ENCODE measurements around the gene ZDHHC19.

The ZDHHC19 gene

GRCh38 chr3:196210673-196211556 lies at the start of gene ZDHHC19:
Gene ZDHHC19 (minus strand): TSS chr3:196211400. CDS start chr3:196211315, 85 bp downstream.
- Histone ChIP-seq H3K4me1 (ENCODE audit: control insufficient read depth, insufficient read depth, low read length) (no peaks in the 10 kb centered on the region), H3K36me3 (ENCODE audit: control insufficient read depth in 2 of 2, insufficient read depth in 1 of 2, low read length in 2 of 2) (no peaks in the 10 kb centered on the region), H3K27ac (ENCODE audit: extremely low read depth, low read depth, low read length) (no peak within 1 kb of the TSS), H3K9me3 (ENCODE audit: control insufficient read depth, insufficient read depth, low read depth, low read length) (no peaks in the 10 kb centered on the region), H3K4me3 (ENCODE audit: low read depth, low read length) (no peak within 1 kb of the TSS)
- CTCF ChIA-PET = no interaction called here
- no peak for TF ChIP-seq ZNF214 (tag by site-specific recombination; IDR thresholded peaks at IDR 0.05; ENCODE audit: borderline replicate concordance)
- TF ChIP-seq ZNF341 (tag by site-specific recombination; IDR thresholded peaks at IDR 0.05; ENCODE audit: low read depth) = peak; percentile 82
- POLR2A ChIA-PET = no interaction called here

DNA sequence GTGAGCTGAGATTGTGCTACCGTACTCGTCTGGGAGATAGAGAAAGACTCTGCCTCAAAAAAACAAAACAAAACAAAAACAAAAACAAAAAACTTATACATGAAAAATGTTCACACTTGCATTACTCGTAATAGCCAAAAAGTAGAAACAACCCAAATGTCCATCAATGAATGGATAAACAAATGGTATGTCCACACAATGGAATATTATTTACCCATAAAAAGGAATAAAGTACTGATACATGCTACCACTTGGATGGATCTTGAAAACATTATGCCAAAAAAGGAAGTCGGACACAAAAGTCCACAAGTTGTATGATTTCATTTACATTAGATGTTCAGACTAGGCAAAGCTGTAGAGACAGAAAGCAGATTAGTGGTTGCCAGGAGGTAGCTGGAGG lies 49.6 kb upstream of the ZDHHC19 start:
- no peaks in the 10 kb centered on the region for H3K4me1 ChIP-seq (ENCODE audit: control insufficient read depth, insufficient read depth, low read length)
- ChIA-PET CTCF (no interaction called here), POLR2A (no interaction called here)
- TF ChIP-seq PBX3 (CRISPR knock-in tag; IDR thresholded peaks at IDR 0.05) = no peak
- TF ChIP-seq ZSCAN16 (tag by site-specific recombination; IDR thresholded peaks at IDR 0.05) = no peak
- TF ChIP-seq ZNF214 (tag by site-specific recombination; IDR thresholded peaks at IDR 0.05; ENCODE audit: borderline replicate concordance) = no peak
- TF ChIP-seq ZNF544 (tag by site-specific recombination; IDR thresholded peaks at IDR 0.05) = no peak
- TF ChIP-seq ZNF146 (tag by site-specific recombination; IDR thresholded peaks at IDR 0.05) = peak; percentile 94
- TF ChIP-seq ZBTB8A (tag by site-specific recombination; IDR thresholded peaks at IDR 0.05) = no peak
- no peak overlapping the region for H3K27ac ChIP-seq (ENCODE audit: extremely low read depth, low read depth, low read length)
- H3K36me3 ChIP-seq (ENCODE audit: control insufficient read depth in 2 of 2, insufficient read depth in 1 of 2, low read length in 2 of 2) = peaks cover 8 to 32% of the 10 kb centered on the region in 2 experiments; a peak in 2 of 3 replicates
- H3K4me3 ChIP-seq (ENCODE audit: low read depth, low read length) = no peak overlapping the region
- no peaks in the 10 kb centered on the region for H3K9me3 ChIP-seq (ENCODE audit: control insufficient read depth, insufficient read depth, low read depth, low read length)

- peaks cover 5 to 41% of the 10 kb centered on the region in 2 experiments; a peak in 2 of 3 replicates for H3K36me3 ChIP-seq (ENCODE audit: control insufficient read depth in 2 of 2, insufficient read depth in 1 of 2, low read length in 2 of 2)
- H3K4me3 ChIP-seq (ENCODE audit: low read depth, low read length) = no peak overlapping the region
- no peaks in the 10 kb centered on the region for H3K4me1 ChIP-seq (ENCODE audit: control insufficient read depth, insufficient read depth, low read length)
- ChIA-PET POLR2A (no interaction called here), CTCF (interaction anchor here (0.6 to 3.0 kb wide), 3 partner anchors 9 to 685 kb away, joined by 3 to 18 read pairs (median 4); no protein-coding TSS in a partner anchor)
- no peaks in the 10 kb centered on the region for H3K9me3 ChIP-seq (ENCODE audit: control insufficient read depth, insufficient read depth, low read depth, low read length)
- H3K27ac ChIP-seq (ENCODE audit: extremely low read depth, low read depth, low read length) = no peak overlapping the region
- no peak for TF ChIP-seq ZNF660 (tag by site-specific recombination; IDR thresholded peaks at IDR 0.05)
- no peak for TF ChIP-seq YY1 (tag by site-specific recombination; IDR thresholded peaks at IDR 0.05)
- TF ChIP-seq ZNF391 (tag by site-specific recombination; IDR thresholded peaks at IDR 0.05; ENCODE audit: borderline replicate concordance, low read depth) = no peak
- TF ChIP-seq IKZF3 (tag by site-specific recombination; IDR thresholded peaks at IDR 0.05) = no peak
- no peak for TF ChIP-seq ZNF10 (tag by site-specific recombination; IDR thresholded peaks at IDR 0.05)
- no peak for TF ChIP-seq ZNF654 (tag by site-specific recombination; IDR thresholded peaks at IDR 0.05; ENCODE audit: low read depth)
- TF ChIP-seq, protein P1, sequence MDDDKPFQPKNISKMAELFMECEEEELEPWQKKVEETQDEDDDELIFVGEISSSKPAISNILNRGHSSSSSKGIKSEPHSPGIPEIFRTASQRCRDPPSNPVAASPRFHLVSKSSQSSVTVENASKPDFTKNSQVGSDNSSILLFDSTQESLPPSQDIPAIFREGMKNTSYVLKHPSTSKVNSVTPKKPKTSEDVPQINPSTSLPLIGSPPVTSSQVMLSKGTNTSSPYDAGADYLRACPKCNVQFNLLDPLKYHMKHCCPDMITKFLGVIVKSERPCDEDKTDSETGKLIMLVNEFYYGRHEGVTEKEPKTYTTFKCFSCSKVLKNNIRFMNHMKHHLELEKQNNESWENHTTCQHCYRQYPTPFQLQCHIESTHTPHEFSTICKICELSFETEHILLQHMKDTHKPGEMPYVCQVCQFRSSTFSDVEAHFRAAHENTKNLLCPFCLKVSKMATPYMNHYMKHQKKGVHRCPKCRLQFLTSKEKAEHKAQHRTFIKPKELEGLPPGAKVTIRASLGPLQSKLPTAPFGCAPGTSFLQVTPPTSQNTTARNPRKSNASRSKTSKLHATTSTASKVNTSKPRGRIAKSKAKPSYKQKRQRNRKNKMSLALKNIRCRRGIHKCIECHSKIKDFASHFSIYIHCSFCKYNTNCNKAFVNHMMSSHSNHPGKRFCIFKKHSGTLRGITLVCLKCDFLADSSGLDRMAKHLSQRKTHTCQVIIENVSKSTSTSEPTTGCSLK (tag by site-specific recombination; IDR thresholded peaks at IDR 0.05) = no peak
- no peak for TF ChIP-seq ZNF664 (tag by site-specific recombination; IDR thresholded peaks at IDR 0.05)
- TF ChIP-seq, protein P2, sequence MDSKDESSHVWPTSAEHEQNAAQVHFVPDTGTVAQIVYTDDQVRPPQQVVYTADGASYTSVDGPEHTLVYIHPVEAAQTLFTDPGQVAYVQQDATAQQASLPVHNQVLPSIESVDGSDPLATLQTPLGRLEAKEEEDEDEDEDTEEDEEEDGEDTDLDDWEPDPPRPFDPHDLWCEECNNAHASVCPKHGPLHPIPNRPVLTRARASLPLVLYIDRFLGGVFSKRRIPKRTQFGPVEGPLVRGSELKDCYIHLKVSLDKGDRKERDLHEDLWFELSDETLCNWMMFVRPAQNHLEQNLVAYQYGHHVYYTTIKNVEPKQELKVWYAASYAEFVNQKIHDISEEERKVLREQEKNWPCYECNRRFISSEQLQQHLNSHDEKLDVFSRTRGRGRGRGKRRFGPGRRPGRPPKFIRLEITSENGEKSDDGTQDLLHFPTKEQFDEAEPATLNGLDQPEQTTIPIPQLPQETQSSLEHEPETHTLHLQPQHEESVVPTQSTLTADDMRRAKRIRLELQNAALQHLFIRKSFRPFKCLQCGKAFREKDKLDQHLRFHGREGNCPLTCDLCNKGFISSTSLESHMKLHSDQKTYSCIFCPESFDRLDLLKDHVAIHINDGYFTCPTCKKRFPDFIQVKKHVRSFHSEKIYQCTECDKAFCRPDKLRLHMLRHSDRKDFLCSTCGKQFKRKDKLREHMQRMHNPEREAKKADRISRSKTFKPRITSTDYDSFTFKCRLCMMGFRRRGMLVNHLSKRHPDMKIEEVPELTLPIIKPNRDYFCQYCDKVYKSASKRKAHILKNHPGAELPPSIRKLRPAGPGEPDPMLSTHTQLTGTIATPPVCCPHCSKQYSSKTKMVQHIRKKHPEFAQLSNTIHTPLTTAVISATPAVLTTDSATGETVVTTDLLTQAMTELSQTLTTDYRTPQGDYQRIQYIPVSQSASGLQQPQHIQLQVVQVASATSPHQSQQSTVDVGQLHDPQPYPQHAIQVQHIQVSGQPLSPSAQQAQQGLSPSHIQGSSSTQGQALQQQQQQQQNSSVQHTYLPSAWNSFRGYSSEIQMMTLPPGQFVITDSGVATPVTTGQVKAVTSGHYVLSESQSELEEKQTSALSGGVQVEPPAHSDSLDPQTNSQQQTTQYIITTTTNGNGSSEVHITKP (tag by site-specific recombination; IDR thresholded peaks at IDR 0.05) = no peak
- no peak for TF ChIP-seq ZNF549 (tag by site-specific recombination; IDR thresholded peaks at IDR 0.05)
- TF ChIP-seq ZNF19 (tag by site-specific recombination; IDR thresholded peaks at IDR 0.05; ENCODE audit: low read depth) = no peak
- no peak for TF ChIP-seq ZNF571 (tag by site-specific recombination; IDR thresholded peaks at IDR 0.05)
- no peak for TF ChIP-seq ZNF692 (tag by site-specific recombination; IDR thresholded peaks at IDR 0.05)
- TF ChIP-seq ZNF776 (tag by site-specific recombination; IDR thresholded peaks at IDR 0.05; ENCODE audit: borderline replicate concordance) = no peak
- TF ChIP-seq TRIM28 (IDR thresholded peaks at IDR 0.05; ENCODE audit: borderline replicate concordance, low read length) = no peak
- no peak for TF ChIP-seq SP2 (tag by site-specific recombination; IDR thresholded peaks at IDR 0.05)
These were observed 44.6 kb upstream of the ZDHHC19 start for GRCh38 chr3:196255776-196256175.

Measured in HEK293 (cell line).